Psoas muscle (tissue), 8 donors: ENCODE data around the gene TNS3. TPM values are rescaled to one million over a fixed set of nuclear protein-coding genes. Genes with fewer than 3 reads are reported as not detected.

ENCODE experiments used
- ATAC-seq, 4 donors: fragments of 200-7000 bp; cut with Tn5 transposase; one replicate each; pipeline ENCODE4 v1.9.1; 2020; ENCODE audit warnings: moderate library complexity in 3 of 4, mild to moderate bottlenecking in 2 of 4
- DNase-seq, 2 donors: peaks; one replicate each; pipeline ENCODE4 v3.0.0-alpha.2; 2020
- H3K27ac ChIP-seq: fragments of 200-600 bp; one replicate; pipeline ENCODE4 v1.8.0; 2022
- H3K27me3 ChIP-seq, 3 donors: fragments of 200-600 bp in 1 of 3; one replicate each; pipeline versions ENCODE4 v1.6.1 to v1.8.0; 2013 to 2022; ENCODE audit warnings: low read length in 2 of 3, mild to moderate bottlenecking in 2 of 3, moderate library complexity in 1 of 3; ENCODE audit not compliant: insufficient read depth in 3 of 3
- H3K36me3 ChIP-seq, 2 donors: fragments of 200-600 bp in 1 of 2; one replicate each; pipeline versions ENCODE4 v1.6.1 to v1.8.0; 2013 to 2022; ENCODE audit warnings: low read depth in 1 of 2, mild to moderate bottlenecking in 1 of 2, moderate library complexity in 1 of 2; ENCODE audit not compliant: insufficient read depth in 1 of 2
- H3K4me1 ChIP-seq: fragments of 200-600 bp; one replicate; pipeline ENCODE4 v1.8.0; 2022
- H3K4me3 ChIP-seq: fragments of 200-600 bp; one replicate; pipeline ENCODE4 v1.8.0; 2022; ENCODE audit warnings: mild to moderate bottlenecking
- H3K9me3 ChIP-seq: fragments of 200-600 bp; one replicate; pipeline ENCODE4 v1.8.0; 2022
- CTCF ChIP-seq: fragments of 200-600 bp; IDR thresholded peaks from one replicate; pipeline ENCODE4 v1.8.0; 2022; ENCODE audit warnings: antibody characterized with exemption
- WGBS, 3 donors: extraction: QIAGEN DNeasy Blood & Tissue Kit; methylation state at CpG; one replicate each; pipeline versions ENCODE4 v1.1.6 to v1.1.7; 2013; 5-methylcytosine and 5-hydroxymethylcytosine counted together
- intact Hi-C, 2 donors: fragments of 100-400 bp; cut with DNase I; formaldehyde crosslinking; loops; one replicate each; pipeline versions ENCODE4 v1.11.0 to v1.14.2; 2022
- polyA plus RNA-seq, 3 donors: library from polyadenylated mRNA; stranded (reverse); fragments of 200-250 nt; gene quantifications; one replicate each; pipeline ENCODE4 v1.2.3, GENCODE V29; 2013
- total RNA-seq, 4 donors: library from RNA; stranded (reverse); fragmentation: NEBNext Ultra II Directional in 2 of 4; extraction: Animal tissue kit (Norgen Biotek cat#: 25700) in 2 of 4; gene quantifications; one replicate each; pipeline versions ENCODE4 v1.2.1 to v1.2.4, GENCODE V29; 2021 to 2023
- donor health status: healthy with polysubstance abuse.
- donor health status: DM: no; HTN: no; CAD: no; lungs with moderate emphysema.
- donor health status: Bipolar disorder and iron deficiency.
- donor health status: healthy.
- donor health status: DM: yes; HTN: yes; CAD: no.
- donor health status: DM: no; HTN: no; CAD: no.
- donor health status: DM: no; HTN: no; CAD: no.
- donor health status: DM: yes; HTN: yes; CAD: no.

TNS3 gene
- total and polyA plus RNA-seq, 7 donors = 11.5 to 75.3 (median 35.0) TPM

GRCh38 chr7:47283497-47284131 lies 298.3 kb downstream of the TNS3 start:
- Histone ChIP-seq H3K27ac (no peak overlapping the region), H3K36me3 (peaks cover 0 to 68% of the 10 kb centered on the region in 2 donors), H3K4me3 (no peak overlapping the region), H3K27me3 (no peaks in the 10 kb centered on the region), H3K4me1 (no peaks in the 10 kb centered on the region), H3K9me3 (no peaks in the 10 kb centered on the region)
- intact Hi-C loops = no loop called here
- DNase-seq = no peak
- 89 to 91% (median 90%) methylated on average over 10 of the region's 10 CpGs for WGBS, 3 donors
- ATAC-seq = no peak
- no peak for TF ChIP-seq CTCF

DNA sequence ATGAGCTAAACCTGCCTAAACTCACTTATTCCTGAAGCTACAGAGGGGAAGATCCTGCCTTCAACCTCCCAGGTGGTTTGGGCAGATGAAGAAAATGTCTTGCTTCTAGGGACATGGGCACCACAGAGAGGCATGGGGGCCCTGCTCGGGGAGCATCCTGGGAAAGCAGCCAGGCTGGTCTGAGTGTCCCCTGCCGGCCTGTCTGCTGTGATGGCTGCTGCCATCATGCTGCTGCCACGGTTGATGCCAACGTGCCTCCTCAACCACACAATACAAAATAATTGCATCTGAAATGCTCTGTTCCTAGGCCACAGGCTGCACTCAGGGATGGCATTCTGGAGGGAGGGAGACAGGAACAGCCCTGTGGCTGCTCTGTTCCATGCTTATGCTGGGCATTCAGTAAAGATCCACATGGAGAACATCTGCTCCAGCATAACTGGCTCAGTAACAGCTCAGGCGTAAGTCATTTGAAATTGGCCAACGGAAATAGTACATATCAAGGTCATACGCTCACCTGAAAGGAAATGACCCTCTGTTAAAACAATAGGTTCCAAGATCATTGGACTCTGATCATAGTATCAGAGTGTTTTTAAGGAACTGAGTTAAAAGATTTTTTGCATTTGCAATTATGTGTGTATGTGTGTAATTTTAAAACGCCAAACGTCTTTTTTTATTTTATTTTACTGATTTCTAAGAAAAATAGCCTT lies 299.0 kb downstream of the TNS3 start:
- TF ChIP-seq CTCF = no peak
- Histone ChIP-seq H3K9me3 (no peaks in the 10 kb centered on the region), H3K4me1 (no peaks in the 10 kb centered on the region), H3K36me3 (peaks cover 0 to 67% of the 10 kb centered on the region in 2 donors), H3K4me3 (no peak overlapping the region), H3K27me3 (no peaks in the 10 kb centered on the region), H3K27ac (no peak overlapping the region)
- 76 to 81% (median 79%) methylated on average over 9 of the region's 9 CpGs for WGBS, 3 donors
- ATAC-seq = no peak
- no peak for DNase-seq
- intact Hi-C loops = no loop called here

DNA sequence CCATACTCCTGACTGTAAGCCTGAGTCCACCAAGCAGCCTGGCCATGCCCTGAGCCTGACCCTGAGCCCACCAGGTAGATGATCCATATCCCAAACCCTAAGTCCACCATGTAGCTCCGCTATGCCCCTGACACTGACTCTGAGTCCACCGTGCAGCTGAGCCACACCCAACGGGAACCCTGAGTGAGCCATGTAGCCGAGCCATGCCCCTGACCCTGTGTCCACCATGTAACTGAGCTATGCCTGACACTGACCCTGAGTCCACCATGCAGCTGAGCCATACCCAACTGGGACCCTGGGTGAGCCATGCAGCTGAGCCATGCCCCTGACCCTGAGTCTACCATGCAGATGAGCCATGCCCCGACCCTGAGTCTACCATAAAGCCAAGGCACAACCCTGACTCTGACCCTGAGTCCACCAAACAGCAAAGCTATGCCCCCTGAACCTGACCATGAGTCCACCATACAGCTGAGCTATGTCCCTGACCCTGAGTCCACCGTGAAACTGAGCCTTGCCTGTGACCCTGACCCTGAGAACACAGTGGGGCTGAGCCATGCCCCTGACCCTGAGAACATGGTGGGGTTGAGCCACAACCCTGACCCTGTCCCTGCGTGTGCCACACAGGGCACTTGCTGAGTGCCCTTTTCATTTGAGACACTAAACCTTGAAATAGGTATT lies 299.8 kb downstream of the TNS3 start:
- ATAC-seq (no peak), DNase-seq (no peak)
- Histone ChIP-seq H3K4me1 (no peaks in the 10 kb centered on the region), H3K27me3 (no peaks in the 10 kb centered on the region), H3K27ac (no peak overlapping the region), H3K36me3 (peaks cover 0 to 72% of the 10 kb centered on the region in 2 donors), H3K9me3 (no peaks in the 10 kb centered on the region), H3K4me3 (no peak overlapping the region)
- WGBS, 3 donors = 91 to 97% (median 94%) methylated on average over 7 of the region's 7 CpGs
- TF ChIP-seq CTCF = no peak
- intact Hi-C loops = no loop called here

DNA sequence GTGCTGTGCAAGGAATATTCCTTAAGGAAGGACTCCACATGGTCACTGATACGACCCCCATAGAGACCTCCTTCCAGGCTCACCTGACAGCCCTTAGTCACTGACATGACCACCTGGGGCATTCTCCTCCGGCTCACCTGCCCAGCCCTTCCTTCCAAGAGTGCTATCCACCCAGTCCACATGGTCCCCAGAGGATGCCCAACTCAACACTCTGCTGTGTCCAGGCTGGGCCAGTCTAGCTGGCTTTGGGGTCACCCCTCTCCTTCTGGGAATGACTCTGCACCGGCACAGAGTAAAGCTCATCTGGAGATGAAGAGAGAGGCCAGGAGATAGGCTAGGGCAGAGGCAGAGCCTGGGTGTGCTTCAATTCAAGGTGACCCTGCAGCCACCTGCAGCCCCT lies 300.8 kb downstream of the TNS3 start:
- WGBS, 3 donors = 90 to 94% (median 91%) methylated on average over 3 of the region's 3 CpGs
- Histone ChIP-seq H3K36me3 (peaks cover 0 to 82% of the 10 kb centered on the region in 2 donors), H3K9me3 (no peaks in the 10 kb centered on the region), H3K27me3 (no peaks in the 10 kb centered on the region), H3K4me1 (no peaks in the 10 kb centered on the region), H3K4me3 (no peak overlapping the region), H3K27ac (no peak overlapping the region)
- TF ChIP-seq CTCF = no peak
- intact Hi-C loops = no loop called here
- ATAC-seq (no peak), DNase-seq (no peak)
